ENCODE results near the gene SLC25A25.
"Not testable (repeated sequence)": the region's sequence is repeated elsewhere in the genome, so short reads cannot be mapped to it uniquely, and the experiment has no call there.

SLC25A25 gene

GRCh38 chr9:128127990-128128835, 60.2 kb downstream of the SLC25A25 start:
- peak; percentile 97 for DNase-seq

GRCh38 chr9:128128836-128129590, 61.0 kb downstream of the SLC25A25 start:
- DNase-seq = peak; percentile 37

GRCh38 chr9:128129976-128130590, 62.1 kb downstream of the SLC25A25 start:
- not testable (repeated sequence) for DNase-seq

GRCh38 chr9:128130651-128131050, 62.6 kb downstream of the SLC25A25 start:
- DNase-seq = not testable (repeated sequence)

- DNase-seq = not testable (repeated sequence)
These were observed 63.3 kb downstream of the SLC25A25 start for GRCh38 chr9:128131346-128131745.

GRCh38 chr9:128132139-128132538, 64.1 kb downstream of the SLC25A25 start:
- DNase-seq = peak; percentile 81

- DNase-seq = not testable (repeated sequence)
These were observed 67.5 kb downstream of the SLC25A25 start for GRCh38 chr9:128135561-128135960.

- DNase-seq = no peak
These were observed 69.1 kb downstream of the SLC25A25 start for GRCh38 chr9:128136816-128137793.

- DNase-seq = peak; percentile 47
These were observed 70.0 kb downstream of the SLC25A25 start for GRCh38 chr9:128138001-128138400.

- peak; percentile 45 for DNase-seq
These were observed 71.6 kb downstream of the SLC25A25 start for GRCh38 chr9:128139621-128140020.

- no peak for DNase-seq
These were observed 73.6 kb downstream of the SLC25A25 start for GRCh38 chr9:128141604-128142003.

- DNase-seq = no peak
These were observed 74.0 kb downstream of the SLC25A25 start for GRCh38 chr9:128142061-128142460.

GRCh38 chr9:128142596-128142995, 74.6 kb downstream of the SLC25A25 start:
- no peak for DNase-seq

GRCh38 chr9:128143525-128144238, 75.7 kb downstream of the SLC25A25 start:
- no peak for DNase-seq

- DNase-seq = no peak
These were observed 76.5 kb downstream of the SLC25A25 start for GRCh38 chr9:128144239-128145181.

GRCh38 chr9:128145536-128145935, 77.5 kb downstream of the SLC25A25 start:
- no peak for DNase-seq

- DNase-seq = peak; percentile 34
These were observed 77.9 kb downstream of the SLC25A25 start for GRCh38 chr9:128145951-128146351.

- DNase-seq = no peak
These were observed 78.6 kb downstream of the SLC25A25 start for GRCh38 chr9:128146591-128147120.

GRCh38 chr9:128148509-128149000, 80.5 kb downstream of the SLC25A25 start:
- DNase-seq = no peak
